ENCODE results near the gene TLR9.

DNA sequence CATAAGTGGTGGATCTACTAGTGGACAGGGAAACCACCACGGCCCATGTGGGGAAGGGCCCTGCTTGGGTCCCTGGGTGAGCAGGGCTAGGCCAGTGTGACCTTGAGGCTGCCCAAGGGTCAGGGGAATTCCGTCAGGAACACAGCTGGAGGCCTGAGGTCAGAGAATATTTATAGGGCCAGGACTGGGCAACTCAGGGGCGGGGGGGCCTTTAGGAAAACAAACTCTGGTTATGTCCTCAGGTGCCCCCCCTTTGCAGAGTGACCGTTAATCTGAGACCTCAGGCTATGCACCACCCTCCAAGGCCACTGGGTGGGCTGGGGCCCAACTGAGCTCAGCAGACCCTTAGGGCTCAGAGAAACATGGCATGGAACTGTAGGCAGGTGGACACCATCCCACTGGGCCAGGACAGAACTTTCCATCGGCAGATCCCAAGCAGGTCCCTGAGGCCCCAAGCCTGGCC lies 11.0 kb upstream of the TLR9 start:
- TF ChIP-seq, protein P1, sequence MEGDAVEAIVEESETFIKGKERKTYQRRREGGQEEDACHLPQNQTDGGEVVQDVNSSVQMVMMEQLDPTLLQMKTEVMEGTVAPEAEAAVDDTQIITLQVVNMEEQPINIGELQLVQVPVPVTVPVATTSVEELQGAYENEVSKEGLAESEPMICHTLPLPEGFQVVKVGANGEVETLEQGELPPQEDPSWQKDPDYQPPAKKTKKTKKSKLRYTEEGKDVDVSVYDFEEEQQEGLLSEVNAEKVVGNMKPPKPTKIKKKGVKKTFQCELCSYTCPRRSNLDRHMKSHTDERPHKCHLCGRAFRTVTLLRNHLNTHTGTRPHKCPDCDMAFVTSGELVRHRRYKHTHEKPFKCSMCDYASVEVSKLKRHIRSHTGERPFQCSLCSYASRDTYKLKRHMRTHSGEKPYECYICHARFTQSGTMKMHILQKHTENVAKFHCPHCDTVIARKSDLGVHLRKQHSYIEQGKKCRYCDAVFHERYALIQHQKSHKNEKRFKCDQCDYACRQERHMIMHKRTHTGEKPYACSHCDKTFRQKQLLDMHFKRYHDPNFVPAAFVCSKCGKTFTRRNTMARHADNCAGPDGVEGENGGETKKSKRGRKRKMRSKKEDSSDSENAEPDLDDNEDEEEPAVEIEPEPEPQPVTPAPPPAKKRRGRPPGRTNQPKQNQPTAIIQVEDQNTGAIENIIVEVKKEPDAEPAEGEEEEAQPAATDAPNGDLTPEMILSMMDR (IDR thresholded peaks at IDR 0.05) = no peak
- TF ChIP-seq POLR2A (IDR thresholded peaks at IDR 0.05) (no peak), POLR2AphosphoS5 (IDR thresholded peaks at IDR 0.05) (no peak)
